HG03378 (cell line): ENCODE results near the gene RMP24.

Experiments
- ATAC-seq: cut with Tn5 transposase; IDR thresholded peaks from one replicate; pipeline ENCODE4 v1.9.1; 2021; ENCODE audit warnings: mild to moderate bottlenecking, moderate library complexity; ENCODE audit not compliant: unreplicated experiment

The RMP24 gene

DNA sequence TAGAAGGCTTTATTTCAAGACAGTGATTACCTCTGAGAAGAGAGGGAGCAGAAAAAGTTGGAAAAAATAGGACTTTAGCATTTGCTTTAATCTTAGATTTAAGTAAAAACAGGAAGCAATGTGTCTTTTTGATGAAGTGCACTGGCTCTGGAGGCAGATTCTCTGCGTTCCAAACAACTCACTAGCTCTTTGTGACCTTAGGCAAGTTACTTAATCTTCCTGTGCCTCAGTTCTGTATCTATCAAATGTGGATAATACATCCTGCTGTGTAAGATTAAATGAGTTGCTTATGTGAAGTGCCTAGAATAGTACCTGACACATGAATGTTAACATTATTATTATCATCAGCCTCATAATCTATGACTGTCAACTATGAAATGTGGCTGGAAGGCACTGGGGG lies 52.5 kb downstream of the RMP24 start:
- ATAC-seq, result no peak

DNA sequence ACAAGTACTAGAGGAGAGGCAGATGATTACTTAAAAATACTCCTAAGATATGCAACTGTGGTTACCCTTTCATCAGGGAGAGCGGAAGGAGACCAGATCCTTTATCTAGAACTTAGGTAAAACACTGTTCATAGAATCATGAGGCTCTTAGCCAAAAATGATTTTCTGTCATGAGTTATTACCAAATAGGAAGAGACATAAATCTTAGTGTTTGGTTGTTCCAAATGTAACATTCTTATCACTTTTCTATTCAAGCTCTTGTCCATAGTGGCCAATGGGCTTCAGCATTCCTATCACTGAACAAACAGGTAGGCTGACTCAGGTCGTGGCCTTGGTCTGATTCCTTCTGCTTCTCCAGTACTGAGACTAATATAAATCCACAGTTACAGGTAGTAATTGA lies 56.4 kb downstream of the RMP24 start:
- ATAC-seq, result no peak
